Posterior cingulate gyrus (tissue), 11 donors: ENCODE data around the gene RPL7A.

Experiments used
- DNase-seq, 10 donors: peaks; one replicate each; pipeline versions ENCODE4 v3.0.0 to v3.0.0-alpha.2; 2020 to 2021; ENCODE audit warnings: mixed read lengths in 3 of 10
- intact Hi-C: fragments of 100-400 bp; cut with DNase I; formaldehyde crosslinking; loops from one replicate; pipeline ENCODE4 v1.15.1; 2023

The RPL7A gene

GRCh38 chr9:133327021-133327420 lies 21.0 kb upstream of the RPL7A start:
- peak in 3 of 10 donors; percentile 20 to 46 (median 21) for DNase-seq
- intact Hi-C loops, result loop anchor here (5.0 kb wide), 1 partner anchor 140 kb away; no protein-coding TSS in a partner anchor

- peak in 3 of 10 donors; percentile 37 to 40 (median 39) for DNase-seq
- intact Hi-C loops, result loop anchor here (5.0 kb wide), 1 partner anchor 141 kb away; no protein-coding TSS in a partner anchor
Observed at GRCh38 chr9:133327834-133328484, 20.1 kb upstream of the RPL7A start.

GRCh38 chr9:133329306-133330156 lies 18.5 kb upstream of the RPL7A start:
- peak in 7 of 10 donors; percentile 23 to 91 (median 55) for DNase-seq
- intact Hi-C loops, result loop anchor here (5.0 kb wide), 1 partner anchor 142 kb away; no protein-coding TSS in a partner anchor

- peak in 3 of 10 donors; percentile 47 to 73 (median 64) for DNase-seq
- intact Hi-C loops, result no loop called here
Observed at GRCh38 chr9:133331221-133331620, 16.8 kb upstream of the RPL7A start.

- peak in 3 of 10 donors; percentile 53 to 66 (median 65) for DNase-seq
- intact Hi-C loops, result no loop called here
Observed at GRCh38 chr9:133331641-133332380, 16.2 kb upstream of the RPL7A start.

- intact Hi-C loops, result no loop called here
- DNase-seq, result peak in 2 of 10 donors; percentile 40 to 79
Observed at GRCh38 chr9:133332381-133332730, 15.7 kb upstream of the RPL7A start.

GRCh38 chr9:133333011-133333410 lies 15.0 kb upstream of the RPL7A start:
- peak in 2 of 10 donors; percentile 30 to 51 for DNase-seq
- intact Hi-C loops, result no loop called here

GRCh38 chr9:133333566-133333965 lies 14.5 kb upstream of the RPL7A start:
- intact Hi-C loops, result no loop called here
- DNase-seq, result peak in 3 of 10 donors; percentile 11 to 72 (median 54)

- intact Hi-C loops, result no loop called here
- peak in 3 of 10 donors; percentile 1 to 63 (median 32) for DNase-seq
Observed at GRCh38 chr9:133334161-133334560, 13.9 kb upstream of the RPL7A start.

- intact Hi-C loops, result loop anchor here (5.0 kb wide), 1 partner anchor 303 kb away; the partner anchor contains the start of gene GTF3C5
- DNase-seq, result peak in 3 of 10 donors; percentile 17 to 69 (median 36)
Observed at GRCh38 chr9:133334888-133335287, 13.1 kb upstream of the RPL7A start.

- intact Hi-C loops, result loop anchor here (1.0 to 5.0 kb wide), 2 partner anchors 40 to 304 kb away; partner anchors contain the start of genes GTF3C5, STKLD1 and SURF4
- DNase-seq, result peak; percentile 85 to 98 (median 90)
Observed at GRCh38 chr9:133335924-133336811, 11.8 kb upstream of the RPL7A start, which contains the start of gene SURF6. Gene SURF6 (minus strand): TSS chr9:133336188. CDS start chr9:133336132, 56 bp downstream.

- peak in 2 of 10 donors; percentile 10 to 22 for DNase-seq
- intact Hi-C loops, result loop anchor here (5.0 kb wide), 1 partner anchor 307 kb away; the partner anchor contains the start of gene GTF3C5
Observed at GRCh38 chr9:133339641-133340040, 8.4 kb upstream of the RPL7A start.

- intact Hi-C loops, result no loop called here
- DNase-seq, result peak in 3 of 10 donors; percentile 20 to 60 (median 28)
Observed at GRCh38 chr9:133340256-133340655, 7.8 kb upstream of the RPL7A start.

GRCh38 chr9:133340916-133341315 lies 7.1 kb upstream of the RPL7A start:
- peak in 3 of 10 donors; percentile 30 to 81 (median 40) for DNase-seq
- intact Hi-C loops, result no loop called here

GRCh38 chr9:133341369-133342068 lies 6.5 kb upstream of the RPL7A start:
- peak in 3 of 10 donors; percentile 31 to 88 (median 72) for DNase-seq
- intact Hi-C loops, result no loop called here

GRCh38 chr9:133342069-133342406 lies 6.0 kb upstream of the RPL7A start:
- intact Hi-C loops, result no loop called here

GRCh38 chr9:133342570-133342969 lies 5.4 kb upstream of the RPL7A start:
- intact Hi-C loops, result no loop called here

More at GRCh38 chr9:133342069-133342406, 6.0 kb upstream of the RPL7A start:
- DNase-seq, result no peak

GRCh38 chr9:133344071-133344470 lies 3.9 kb upstream of the RPL7A start:
- DNase-seq, result peak in 1 of 10 donors; percentile 56
- intact Hi-C loops, result no loop called here

More at GRCh38 chr9:133342570-133342969, 5.4 kb upstream of the RPL7A start:
- DNase-seq, result no peak
